HG03108 (cell line): ENCODE measurements around the gene ZEB1.
"Not testable (repeated sequence)": the region's sequence is repeated elsewhere in the genome, so short reads cannot be mapped to it uniquely, and the experiment has no call there.

ENCODE experiments used
- ATAC-seq: cut with Tn5 transposase; IDR thresholded peaks from one replicate; pipeline ENCODE4 v1.9.1; 2021; ENCODE audit warnings: moderate library complexity; ENCODE audit not compliant: unreplicated experiment

ZEB1 gene

DNA sequence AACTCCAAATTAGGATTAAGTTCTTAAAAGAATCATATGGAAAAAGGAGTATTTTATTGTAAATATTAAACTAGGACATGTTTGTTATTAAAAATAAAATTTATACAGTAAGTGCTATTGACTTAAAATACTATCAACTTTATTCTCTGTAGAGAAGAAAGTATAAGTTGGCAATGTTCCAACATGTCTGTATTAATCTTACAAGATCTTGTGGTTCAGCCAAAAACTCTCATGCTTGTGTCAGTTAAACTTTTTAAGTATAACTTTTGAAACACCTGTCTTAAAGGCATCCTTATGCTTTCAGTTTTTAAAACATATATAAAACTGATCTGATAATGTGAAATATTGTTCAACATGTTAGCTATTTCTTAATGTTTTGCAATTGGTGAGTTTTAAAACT, 160.7 kb downstream of the ZEB1 start:
- ATAC-seq, result no peak

DNA sequence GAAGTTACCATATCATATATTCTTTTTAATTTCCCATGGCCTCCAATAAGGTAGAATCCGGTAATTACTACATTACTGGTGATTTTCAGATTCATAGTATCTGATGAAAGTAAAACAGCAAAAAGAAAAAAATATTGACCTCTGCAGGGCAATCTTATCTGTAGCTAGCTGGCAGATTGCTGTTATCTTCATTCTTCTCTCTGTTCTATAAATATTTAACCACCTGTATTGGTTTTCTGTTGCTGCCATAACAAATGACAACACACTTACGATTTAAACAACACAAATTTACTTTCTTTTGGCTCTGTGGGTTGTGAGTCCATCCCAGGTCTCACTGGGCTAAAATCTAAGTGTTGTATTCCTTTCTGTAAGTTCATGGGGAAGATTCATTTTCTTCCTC, 164.5 kb downstream of the ZEB1 start:
- no peak for ATAC-seq

DNA sequence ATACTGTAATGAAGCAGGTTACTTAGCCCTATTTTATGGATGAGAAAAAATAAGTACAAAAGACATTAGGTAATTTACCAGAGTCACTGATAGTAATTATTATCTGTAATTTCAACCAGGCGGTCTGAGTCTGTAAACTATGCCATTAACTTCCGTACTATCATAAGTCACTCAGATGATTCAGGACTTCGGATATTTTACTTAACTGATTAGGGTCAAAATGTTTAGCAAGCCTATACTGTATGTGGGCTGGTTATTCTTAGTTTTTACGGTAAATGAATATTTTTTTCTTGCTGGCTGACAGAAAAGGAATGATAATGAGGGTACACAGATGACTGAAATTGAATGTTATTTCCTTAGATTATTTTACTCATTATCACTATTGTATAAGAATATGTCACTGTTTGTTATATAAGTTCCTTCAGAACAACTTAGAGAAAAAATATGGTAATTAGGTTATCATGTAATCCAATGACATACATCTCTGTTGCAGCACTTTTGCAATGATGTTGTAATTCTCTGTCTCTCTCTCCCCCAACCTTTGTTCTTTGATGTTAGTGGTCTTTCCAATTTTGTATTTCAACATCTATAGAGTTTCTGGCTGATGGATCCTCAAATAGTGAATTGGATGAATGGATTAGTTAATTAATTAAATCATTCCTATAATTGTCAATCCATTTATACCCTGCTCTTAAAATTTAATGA, 165.6 kb downstream of the ZEB1 start:
- ATAC-seq, result no peak

DNA sequence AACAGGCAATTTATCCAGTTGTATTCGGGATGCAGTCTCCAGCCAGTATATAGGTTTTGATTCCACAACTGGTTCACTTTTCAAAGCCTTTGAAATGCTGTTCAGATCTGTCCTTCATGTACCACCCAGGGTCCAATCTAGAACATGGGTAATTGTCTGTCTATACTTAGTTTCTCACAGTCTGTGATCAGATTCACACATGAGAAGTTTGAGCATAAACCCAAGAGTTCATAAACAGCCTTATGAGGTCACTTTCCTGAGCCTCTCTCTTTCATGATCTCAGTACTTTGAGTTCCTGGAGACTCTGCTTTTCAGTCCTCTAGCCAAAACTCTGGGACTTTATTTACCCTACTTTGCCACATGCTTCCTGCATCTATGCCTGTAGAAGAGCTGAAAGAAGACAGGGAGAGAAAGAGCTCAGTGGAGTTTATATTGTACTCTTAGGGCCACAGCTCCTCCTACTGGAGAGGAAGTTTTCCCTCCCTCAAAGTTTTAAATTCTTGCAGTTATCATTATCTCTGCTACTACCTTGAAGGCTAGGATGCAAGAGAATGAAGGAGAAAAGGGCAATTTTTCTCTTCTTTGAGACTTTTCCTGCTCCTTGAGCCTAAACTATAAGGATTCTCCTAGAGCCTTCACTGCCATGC, 172.0 kb downstream of the ZEB1 start:
- ATAC-seq, result no peak

DNA sequence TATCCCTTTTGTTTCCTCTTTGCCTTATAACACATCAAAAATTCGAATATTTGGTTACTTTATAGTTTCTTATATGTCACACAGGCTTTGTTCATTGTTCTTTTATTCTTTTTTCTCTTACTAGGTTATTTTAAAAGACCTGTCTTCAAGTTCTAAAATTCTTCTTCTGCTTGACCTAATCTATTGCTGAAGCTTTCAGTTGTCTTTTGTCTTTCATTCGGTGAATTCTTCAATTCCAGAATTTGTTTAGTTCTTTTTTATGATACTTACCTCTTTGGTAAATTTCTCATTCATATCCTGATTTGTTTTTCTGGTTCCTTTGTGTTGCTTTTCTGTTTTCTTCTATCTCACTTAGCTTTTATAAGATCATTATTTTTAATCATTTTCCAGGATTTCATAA, 188.4 kb downstream of the ZEB1 start:
- ATAC-seq, result no peak

DNA sequence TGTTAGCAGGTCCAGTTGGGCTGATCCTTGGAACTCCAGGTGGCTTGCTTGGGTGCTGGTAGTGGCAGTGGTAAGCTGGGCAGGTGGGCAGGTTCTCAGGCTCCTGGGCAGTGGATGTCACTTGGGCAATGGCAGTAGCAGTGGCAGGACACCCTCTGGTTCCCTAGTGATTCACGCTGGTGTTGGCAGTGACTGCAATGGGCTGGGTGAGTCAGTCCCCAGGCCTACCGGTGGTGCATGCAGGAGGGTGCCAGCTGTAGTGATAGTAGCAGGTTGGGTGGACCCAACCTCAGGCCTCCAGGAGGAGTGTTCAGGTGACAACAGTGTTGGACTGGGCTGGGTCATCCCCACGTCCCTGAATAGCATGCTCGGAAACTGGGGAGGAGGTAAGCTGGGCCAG, 189.2 kb downstream of the ZEB1 start:
- no peak for ATAC-seq

DNA sequence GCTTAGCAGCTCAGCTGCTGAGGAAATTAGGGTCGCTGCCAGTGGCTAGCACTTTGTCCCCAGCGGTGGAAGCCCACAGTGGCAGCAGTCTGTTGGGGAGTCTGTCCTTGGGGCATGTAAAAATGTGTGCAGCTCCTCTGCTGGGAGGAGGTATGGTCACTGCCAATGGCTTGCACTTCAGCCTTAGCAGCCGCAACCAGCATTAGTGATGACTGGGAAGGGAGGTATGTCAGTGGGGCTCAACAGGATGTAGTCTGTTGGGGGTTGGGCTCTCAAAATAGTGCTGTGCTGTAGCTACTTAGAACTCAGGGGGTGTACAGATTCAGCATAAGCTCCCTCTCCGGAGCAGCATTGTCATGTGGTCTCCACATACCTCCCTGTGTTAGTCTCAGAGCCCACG, 189.9 kb downstream of the ZEB1 start:
- no peak for ATAC-seq

DNA sequence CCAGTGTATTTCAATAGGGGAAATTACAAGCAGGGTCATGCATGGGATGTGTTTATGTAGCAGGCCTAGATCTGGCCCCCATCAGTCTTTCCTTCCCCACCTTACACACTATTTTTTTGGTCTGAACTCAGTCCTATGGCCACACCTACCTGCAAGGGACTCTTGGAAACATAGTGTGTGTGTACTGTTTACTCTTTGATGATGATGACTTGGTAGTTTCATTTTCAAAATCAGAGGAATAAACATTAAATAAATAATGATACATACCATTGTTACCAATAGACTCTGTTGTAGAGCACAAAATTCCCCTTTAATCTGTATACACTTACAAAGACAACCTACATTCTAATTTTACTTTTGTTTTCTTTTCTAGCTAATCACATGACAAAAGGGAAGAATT, 191.0 kb downstream of the ZEB1 start:
- no peak for ATAC-seq

DNA sequence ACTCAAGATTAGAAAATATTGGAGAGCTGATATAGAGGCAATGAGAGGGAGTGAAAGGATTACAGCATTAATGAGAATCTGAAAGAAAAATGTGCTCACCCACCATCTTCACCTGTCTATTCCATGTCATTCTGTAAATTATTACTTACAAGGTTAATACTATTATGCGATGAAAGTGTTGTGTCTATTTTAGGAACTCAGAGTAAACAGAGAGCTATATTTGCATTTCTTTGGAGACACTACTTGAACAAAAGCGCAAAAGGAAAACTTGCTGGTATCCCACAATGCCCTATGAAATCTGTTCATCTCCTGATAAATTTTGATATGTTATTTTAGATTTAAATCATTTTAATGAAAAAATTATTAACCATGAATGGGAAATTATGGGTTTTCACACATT, 196.1 kb downstream of the ZEB1 start:
- no peak for ATAC-seq

DNA sequence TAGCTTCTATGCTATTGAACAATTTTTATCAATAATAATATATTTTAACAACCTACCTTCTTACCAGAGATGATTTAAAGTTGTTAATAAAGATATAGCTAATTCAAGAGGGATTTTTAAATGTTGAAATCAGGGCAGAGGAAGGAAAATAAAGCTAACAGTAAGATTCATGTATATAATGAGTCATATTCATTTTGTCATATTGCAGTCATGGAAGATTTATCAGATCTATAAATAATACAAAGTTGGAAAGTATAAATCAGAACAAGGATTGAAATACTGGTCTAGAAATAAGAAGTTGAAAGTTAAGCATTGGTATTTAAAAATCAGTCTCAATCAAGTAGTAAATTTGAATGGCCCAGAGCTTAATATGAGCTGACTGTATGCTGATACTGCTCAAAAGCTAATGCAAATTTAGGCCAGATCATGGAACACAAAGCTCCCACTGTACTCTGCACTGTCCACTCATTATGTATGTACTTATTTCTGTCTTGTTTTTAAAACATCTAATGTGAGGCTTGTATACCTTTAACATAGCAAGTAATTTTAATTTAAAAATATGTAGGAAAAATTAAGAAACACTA, 196.9 kb downstream of the ZEB1 start:
- ATAC-seq, result no peak

DNA sequence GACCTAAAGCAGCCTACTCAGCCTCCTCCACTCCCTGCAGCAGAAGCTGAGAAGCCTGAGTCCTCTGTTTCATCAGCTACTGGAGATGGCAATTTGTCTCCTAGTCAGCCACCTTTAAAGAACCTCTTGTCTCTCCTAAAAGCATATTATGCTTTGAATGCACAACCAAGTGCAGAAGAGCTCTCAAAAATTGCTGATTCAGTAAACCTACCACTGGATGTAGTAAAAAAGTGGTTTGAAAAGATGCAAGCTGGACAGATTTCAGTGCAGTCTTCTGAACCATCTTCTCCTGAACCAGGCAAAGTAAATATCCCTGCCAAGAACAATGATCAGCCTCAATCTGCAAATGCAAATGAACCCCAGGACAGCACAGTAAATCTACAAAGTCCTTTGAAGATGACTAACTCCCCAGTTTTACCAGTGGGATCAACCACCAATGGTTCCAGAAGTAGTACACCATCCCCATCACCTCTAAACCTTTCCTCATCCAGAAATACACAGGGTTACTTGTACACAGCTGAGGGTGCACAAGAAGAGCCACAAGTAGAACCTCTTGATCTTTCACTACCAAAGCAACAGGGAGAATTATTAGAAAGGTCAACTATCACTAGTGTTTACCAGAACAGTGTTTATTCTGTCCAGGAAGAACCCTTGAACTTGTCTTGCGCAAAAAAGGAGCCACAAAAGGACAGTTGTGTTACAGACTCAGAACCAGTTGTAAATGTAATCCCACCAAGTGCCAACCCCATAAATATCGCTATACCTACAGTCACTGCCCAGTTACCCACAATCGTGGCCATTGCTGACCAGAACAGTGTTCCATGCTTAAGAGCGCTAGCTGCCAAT, 202.2 kb downstream of the ZEB1 start:
- ATAC-seq, result no peak

DNA sequence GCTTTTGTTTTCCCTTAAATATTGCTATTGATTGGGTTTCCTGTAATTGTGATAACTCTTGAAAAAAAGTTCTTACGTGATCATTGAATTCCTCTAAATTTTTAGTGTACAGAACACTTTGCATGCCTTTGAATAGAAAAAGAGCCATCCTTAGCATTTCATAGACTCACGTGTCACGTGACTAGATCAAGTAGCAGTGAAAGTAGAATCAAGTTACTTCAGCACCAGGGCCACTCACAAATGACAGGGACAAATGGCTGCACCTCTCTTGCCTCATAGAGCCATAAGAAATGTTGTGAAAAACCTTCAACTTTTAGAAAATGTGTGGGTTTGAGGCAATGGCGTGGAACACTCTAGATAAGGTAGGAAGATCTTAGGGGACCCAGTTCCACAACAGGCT, 203.8 kb downstream of the ZEB1 start:
- no peak for ATAC-seq

DNA sequence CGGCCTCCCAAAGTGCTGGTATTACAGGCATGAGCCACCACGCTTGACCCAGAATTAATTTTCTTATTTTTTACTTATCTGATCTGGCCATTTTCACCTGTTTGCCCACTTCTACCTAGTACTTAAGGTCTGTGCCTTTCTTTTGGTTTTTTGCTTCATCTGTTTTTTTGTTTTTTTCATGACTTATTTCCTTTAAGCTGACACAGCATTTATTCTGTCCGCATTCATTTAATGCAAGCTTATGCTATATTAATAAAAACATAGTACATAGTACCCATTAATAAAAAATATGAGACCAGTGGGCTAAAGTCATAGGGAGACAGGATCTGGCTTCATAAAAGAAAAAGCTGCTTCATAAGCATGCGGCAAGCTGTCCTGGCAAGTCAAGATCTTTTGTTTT, 205.4 kb downstream of the ZEB1 start:
- ATAC-seq, result no peak

DNA sequence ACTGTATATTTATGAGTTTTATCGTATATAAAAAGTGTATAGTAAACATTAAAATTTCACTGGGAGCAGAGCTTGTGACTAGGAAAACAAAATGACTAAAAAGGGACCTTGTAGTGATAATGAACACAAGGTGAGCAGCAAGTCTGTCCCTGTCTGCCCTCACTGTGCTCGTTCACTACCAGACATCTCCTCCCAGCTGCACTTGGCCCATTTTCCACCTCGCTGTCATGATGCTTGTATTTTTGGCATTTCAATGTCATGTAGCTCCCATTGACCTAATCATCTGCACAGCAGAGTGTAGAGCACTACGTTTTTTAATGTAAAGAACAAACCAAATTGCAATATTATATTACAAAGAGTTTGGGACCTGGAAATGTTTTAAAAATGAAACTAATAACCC, 207.2 kb downstream of the ZEB1 start:
- no peak for ATAC-seq

DNA sequence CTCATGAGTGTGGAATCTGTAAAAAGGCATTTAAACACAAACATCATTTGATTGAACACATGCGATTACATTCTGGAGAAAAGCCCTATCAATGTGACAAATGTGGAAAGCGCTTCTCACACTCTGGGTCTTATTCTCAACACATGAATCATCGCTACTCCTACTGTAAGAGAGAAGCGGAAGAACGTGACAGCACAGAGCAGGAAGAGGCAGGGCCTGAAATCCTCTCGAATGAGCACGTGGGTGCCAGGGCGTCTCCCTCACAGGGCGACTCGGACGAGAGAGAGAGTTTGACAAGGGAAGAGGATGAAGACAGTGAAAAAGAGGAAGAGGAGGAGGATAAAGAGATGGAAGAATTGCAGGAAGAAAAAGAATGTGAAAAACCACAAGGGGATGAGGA, 207.7 kb downstream of the ZEB1 start:
- no peak for ATAC-seq

DNA sequence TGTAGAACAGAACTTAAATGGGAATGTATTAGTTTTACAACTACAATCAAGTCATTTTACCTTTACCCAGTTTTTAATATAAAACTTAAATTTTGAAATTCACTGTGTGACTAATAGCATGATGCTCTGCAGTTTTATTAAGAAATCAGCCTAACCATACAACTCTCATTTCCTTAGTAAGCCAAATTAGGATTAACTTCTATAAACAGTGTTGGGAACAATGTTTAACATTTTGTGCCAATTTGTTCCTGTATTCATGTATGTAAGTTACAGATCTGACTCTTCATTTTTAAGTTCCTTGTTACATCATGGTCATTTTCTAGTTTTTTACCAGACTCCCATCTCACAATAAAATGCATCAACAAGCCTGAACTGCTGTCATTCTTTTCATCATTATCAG, 209.8 kb downstream of the ZEB1 start:
- ATAC-seq, result no peak

DNA sequence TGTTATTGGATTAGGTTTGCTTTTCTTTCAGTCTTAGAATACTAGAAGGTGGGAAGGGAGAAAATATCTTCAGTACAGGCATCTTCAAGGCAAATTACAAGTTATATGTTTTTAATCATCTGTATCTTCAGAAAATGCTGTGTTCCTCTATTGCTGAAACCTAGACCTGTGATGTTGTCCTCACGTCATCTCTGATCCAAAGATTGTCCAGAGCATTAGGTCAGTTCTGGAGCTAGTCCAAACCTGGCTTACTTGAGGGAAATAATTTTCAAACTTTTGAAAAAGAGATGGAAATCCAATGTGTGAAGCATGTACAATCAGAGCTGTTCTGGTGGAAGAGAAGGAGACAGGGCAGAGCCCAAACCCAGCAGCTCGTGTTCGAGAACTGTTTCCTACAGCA, 217.3 kb downstream of the ZEB1 start:
- no peak for ATAC-seq

DNA sequence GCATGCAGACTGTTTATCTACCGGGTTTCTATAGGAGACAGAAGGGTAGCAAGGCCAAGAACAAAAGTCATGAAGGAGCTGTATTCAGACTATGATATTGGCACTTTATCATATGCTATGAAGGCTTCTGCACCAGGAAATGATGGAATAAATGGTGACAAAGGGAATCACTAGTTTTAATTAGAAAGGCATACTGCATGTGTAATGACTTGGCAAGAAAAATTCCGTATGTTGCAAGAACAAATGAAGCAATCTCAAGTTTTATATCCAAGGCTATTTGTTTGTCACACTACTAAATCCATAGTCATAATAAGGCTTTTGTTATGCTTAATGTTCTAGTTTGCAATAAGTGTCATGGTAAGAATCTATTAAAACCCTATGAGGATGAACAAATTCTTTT, 230.9 kb downstream of the ZEB1 start:
- ATAC-seq, result no peak

DNA sequence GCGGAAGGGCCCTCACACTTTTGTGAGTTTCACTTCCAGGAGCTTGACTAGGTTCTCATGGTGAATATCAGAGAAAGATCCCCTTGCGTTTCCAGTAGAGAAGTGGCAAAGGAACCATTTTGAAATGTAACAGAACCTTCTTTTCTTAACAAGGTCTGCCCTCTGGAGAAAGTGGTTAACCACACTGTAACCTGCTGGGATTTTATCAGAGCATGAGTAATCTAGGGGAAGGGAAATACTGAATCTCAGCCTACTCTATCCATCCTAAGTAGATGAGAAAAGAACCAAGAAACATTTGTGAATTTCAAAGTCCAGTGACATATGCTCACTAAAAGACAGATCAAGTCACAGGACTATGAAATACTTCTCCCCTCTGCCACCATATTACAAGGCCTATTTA, 235.5 kb downstream of the ZEB1 start:
- ATAC-seq, result no peak

DNA sequence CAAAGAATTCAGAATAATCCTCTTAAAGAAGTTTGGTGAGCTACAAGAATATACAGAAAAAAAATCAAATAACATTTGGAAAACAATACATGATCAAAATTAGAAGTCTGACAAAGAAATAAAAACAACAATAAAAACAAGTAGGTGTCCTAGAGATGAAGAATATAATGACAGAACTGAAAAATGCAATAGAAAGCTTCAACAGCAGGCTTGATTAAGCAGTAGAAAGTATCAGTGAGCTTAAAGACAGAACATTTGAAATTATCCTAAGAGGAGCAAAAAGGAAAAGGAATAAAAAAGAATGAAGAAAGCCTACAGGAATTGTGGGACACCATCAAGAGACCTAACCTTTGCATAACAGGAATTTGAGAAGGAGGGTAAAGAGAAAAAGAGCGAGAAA, 238.8 kb downstream of the ZEB1 start:
- no peak for ATAC-seq

DNA sequence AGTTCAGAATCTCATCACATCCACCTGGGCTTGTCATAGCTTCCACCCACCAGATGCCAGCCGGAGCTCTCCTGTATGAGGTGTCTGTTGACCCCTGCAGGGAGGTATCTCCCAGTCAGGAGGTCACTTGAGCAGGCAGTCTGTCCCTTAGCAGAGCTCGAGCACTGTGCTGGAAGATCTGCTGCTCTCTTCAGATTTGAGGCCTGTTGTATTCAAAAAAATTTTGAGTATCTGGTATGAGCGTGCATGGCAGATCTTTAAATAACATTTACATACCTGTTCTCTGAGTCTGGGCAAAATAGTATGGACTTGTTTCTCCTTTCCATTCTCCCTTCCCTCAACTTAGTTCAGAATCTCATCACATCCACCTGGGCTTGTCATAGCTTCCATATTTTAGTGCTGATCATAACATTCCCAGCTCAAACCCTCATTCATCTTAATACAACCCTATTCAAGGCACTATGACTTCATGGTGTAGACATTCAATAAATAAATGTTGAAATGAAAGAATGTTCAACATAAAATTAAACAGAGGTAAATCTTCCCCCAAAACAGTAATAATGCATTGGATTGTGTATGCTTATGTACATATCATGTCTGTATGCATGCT, 249.3 kb downstream of the ZEB1 start:
- ATAC-seq, result not testable (repeated sequence)
